Vagina (tissue), 2 donors: ENCODE measurements around the gene SLC6A4.

ENCODE experiments used
- CTCF ChIP-seq, 3 experiments: fragments of 450-650 bp in 2 of 3; fragments of 200-600 bp in 1 of 3; sonication (generic) in 1 of 3; IDR thresholded peaks; one replicate each; pipeline ENCODE4 v1.5.1; 2017 to 2019; ENCODE audit warnings: antibody characterized with exemption in 3 of 3, mild to moderate bottlenecking in 2 of 3, moderate library complexity in 2 of 3
- POLR2A ChIP-seq, 2 donors: fragments of 450-650 bp; IDR thresholded peaks; one replicate each; pipeline ENCODE4 v1.6.1; 2017; ENCODE audit warnings: antibody characterized with exemption in 2 of 2, mild to moderate bottlenecking in 2 of 2, moderate library complexity in 2 of 2
- POLR2AphosphoS5 ChIP-seq, 2 donors: sonication (generic); formaldehyde crosslinking; IDR thresholded peaks; one replicate each; pipeline ENCODE4 v1.9.0; 2017; ENCODE audit warnings: antibody characterized with exemption in 2 of 2, mild to moderate bottlenecking in 2 of 2, low read depth in 1 of 2; ENCODE audit not compliant: insufficient read depth in 1 of 2

GRCh38 chr17:30236766-30237165 lies 1.3 kb upstream of the SLC6A4 start:
- TF ChIP-seq POLR2AphosphoS5 (IDR thresholded peaks at IDR 0.05; ENCODE audit: insufficient read depth in 1 of 2, low read depth in 1 of 2) = no peak
- no peak for TF ChIP-seq CTCF (IDR thresholded peaks at IDR 0.05)
- TF ChIP-seq POLR2A (IDR thresholded peaks at IDR 0.05) = no peak
